Astrocyte (in vitro differentiated cells and primary cell): ENCODE data around the gene SLC25A48.

Experiments
- EZH2 ChIP-seq: IDR thresholded peaks from 2 replicates; pipeline ENCODE4 v1.6.1; 2012; ENCODE audit warnings: mild to moderate bottlenecking, low read length, inconsistent platforms; ENCODE audit not compliant: insufficient read depth
- TF ChIP-seq, protein P1 (sequence below): IDR thresholded peaks from 2 replicates; pipeline ENCODE4 v1.5.1; 2011; ENCODE audit warnings: low read depth, mild to moderate bottlenecking, inconsistent platforms, low read length, moderate library complexity; ENCODE audit not compliant: insufficient read depth

GRCh38 chr5:135835766-135836165 is 1.3 kb downstream of the SLC25A48 start:
- TF ChIP-seq, protein P1, sequence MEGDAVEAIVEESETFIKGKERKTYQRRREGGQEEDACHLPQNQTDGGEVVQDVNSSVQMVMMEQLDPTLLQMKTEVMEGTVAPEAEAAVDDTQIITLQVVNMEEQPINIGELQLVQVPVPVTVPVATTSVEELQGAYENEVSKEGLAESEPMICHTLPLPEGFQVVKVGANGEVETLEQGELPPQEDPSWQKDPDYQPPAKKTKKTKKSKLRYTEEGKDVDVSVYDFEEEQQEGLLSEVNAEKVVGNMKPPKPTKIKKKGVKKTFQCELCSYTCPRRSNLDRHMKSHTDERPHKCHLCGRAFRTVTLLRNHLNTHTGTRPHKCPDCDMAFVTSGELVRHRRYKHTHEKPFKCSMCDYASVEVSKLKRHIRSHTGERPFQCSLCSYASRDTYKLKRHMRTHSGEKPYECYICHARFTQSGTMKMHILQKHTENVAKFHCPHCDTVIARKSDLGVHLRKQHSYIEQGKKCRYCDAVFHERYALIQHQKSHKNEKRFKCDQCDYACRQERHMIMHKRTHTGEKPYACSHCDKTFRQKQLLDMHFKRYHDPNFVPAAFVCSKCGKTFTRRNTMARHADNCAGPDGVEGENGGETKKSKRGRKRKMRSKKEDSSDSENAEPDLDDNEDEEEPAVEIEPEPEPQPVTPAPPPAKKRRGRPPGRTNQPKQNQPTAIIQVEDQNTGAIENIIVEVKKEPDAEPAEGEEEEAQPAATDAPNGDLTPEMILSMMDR: no peak
- no peak for TF ChIP-seq EZH2
